GM13976 (cell line): ENCODE data around the gene TACR3.
"Not testable (repeated sequence)": the region's sequence is repeated elsewhere in the genome, so short reads cannot be mapped to it uniquely, and the experiment has no call there.

Experiments used
- DNase-seq: peaks from one replicate; pipeline ENCODE4 v3.0.0; 2012; ENCODE audit warnings: low spot score
- in situ Hi-C: fragments of 300-500 bp; cut with MboI; formaldehyde crosslinking; loops from one replicate; pipeline ENCODE4 v1.12.0; 2022; ENCODE audit warnings: low sequenced_read_pairs, mixed read lengths, inconsistent platforms; ENCODE audit not compliant: unreplicated experiment
- TF ChIP-seq, protein P1 (sequence below): IDR thresholded peaks from 2 replicates; pipeline ENCODE4 v1.5.1; 2012; ENCODE audit warnings: borderline replicate concordance, mild to moderate bottlenecking; ENCODE audit not compliant: insufficient read depth; ENCODE audit errors: extremely low read depth, missing control alignments, control extremely low read depth

TACR3 gene

DNA sequence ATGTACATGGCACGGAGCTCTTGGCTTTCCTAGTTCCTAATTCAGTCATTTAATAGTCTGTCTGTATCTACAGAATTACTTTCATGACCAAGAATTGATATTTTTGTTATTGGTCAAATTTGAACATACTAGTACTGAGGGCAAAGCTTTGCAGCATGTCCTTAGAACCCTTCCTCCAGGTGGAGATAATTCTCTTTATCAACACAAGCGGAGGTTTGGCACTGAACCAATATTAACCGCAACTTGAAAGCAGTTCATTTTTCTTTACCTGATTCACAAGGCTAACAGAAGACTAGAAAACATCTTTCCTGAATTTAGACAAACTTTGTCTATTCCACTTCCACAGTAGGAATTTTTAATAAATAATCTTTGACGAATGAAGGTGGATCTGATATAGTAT lies 73.8 kb downstream of the TACR3 start:
- TF ChIP-seq, protein P1, sequence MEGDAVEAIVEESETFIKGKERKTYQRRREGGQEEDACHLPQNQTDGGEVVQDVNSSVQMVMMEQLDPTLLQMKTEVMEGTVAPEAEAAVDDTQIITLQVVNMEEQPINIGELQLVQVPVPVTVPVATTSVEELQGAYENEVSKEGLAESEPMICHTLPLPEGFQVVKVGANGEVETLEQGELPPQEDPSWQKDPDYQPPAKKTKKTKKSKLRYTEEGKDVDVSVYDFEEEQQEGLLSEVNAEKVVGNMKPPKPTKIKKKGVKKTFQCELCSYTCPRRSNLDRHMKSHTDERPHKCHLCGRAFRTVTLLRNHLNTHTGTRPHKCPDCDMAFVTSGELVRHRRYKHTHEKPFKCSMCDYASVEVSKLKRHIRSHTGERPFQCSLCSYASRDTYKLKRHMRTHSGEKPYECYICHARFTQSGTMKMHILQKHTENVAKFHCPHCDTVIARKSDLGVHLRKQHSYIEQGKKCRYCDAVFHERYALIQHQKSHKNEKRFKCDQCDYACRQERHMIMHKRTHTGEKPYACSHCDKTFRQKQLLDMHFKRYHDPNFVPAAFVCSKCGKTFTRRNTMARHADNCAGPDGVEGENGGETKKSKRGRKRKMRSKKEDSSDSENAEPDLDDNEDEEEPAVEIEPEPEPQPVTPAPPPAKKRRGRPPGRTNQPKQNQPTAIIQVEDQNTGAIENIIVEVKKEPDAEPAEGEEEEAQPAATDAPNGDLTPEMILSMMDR, result no peak
- in situ Hi-C loops, result no loop called here

DNA sequence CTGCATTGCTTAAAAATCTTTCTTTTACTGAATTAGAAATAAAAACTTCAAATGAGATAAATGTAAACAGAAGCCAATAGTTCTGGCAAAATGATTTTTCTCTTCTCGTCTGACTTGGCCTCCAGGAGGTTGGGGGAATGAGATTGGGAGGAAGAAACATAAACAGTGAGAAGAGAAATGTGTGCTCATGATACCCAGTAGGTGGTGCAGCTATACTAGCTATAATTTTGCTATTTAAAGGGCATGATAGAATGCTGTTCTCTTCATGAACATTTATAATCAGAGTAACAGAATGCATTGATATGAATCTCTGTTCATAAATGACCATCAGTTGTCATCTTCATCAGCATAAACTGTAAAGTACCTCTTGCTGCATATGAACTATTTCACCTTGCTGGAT lies 85.5 kb downstream of the TACR3 start:
- DNase-seq, result no peak
- in situ Hi-C loops, result no loop called here
- TF ChIP-seq, protein P1, result no peak

More for the DNA sequence above, 73.8 kb downstream of the TACR3 start:
- no peak for DNase-seq

DNA sequence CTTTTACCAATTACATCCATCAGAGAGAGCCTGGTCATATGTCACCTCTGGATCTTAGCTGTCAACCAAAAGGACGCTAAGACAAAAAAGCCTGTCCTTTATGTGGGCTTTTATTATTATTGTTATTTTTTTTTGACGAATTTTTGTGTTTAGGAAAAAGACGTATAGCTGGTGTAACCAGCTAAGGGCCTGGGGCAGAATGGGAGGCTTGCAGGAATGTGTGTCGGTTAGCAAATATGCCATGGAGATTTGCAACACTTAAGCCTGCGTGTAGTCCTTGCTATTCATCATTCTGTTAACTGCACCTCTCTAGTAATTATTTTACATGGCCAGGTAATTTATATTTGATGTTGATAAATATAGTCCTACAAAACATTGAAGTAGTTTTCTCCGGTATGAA lies 93.5 kb downstream of the TACR3 start:
- TF ChIP-seq, protein P1, result no peak
- no peak for DNase-seq
- in situ Hi-C loops, result no loop called here

- TF ChIP-seq, protein P1, result no peak
- in situ Hi-C loops, result no loop called here
- no peak for DNase-seq
Measured at GRCh38 chr4:103591841-103592240, 127.9 kb downstream of the TACR3 start.

- DNase-seq, result no peak
- TF ChIP-seq, protein P1, result no peak
- in situ Hi-C loops, result no loop called here
Measured at GRCh38 chr4:103567591-103567990, 152.2 kb downstream of the TACR3 start.

- in situ Hi-C loops, DNase-seq: not testable (repeated sequence)
Measured at GRCh38 chr4:103559178-103559577, 160.6 kb downstream of the TACR3 start.
